Stimulated activated CD4-positive, alpha-beta T cell treated with anti-CD3 and anti-CD28 coated beads, Interleukin-12 subunit alpha, Interleukin-12 subunit beta, amount 100 ng/mL, for 48 hours (primary cell): ENCODE data around the gene ABCC1.
"Not testable (repeated sequence)": the region's sequence is repeated elsewhere in the genome, so short reads cannot be mapped to it uniquely, and the experiment has no call there.

ENCODE experiments used
- DNase-seq, 3 donors: peaks; one replicate each; pipeline ENCODE4 v3.0.0-alpha.2; 2020; ENCODE audit warnings: low read depth in 2 of 3, low spot score in 1 of 3

The ABCC1 gene

GRCh38 chr16:15946257-15947044, 3.0 kb upstream of the ABCC1 start:
- no peak for DNase-seq

- no peak for DNase-seq
Measured at GRCh38 chr16:15947983-15948509, 1.4 kb upstream of the ABCC1 start.

GRCh38 chr16:15948532-15949209, 745 bp upstream of the ABCC1 start:
- no peak for DNase-seq

- no peak for DNase-seq
Measured at GRCh38 chr16:15950161-15950854, 892 bp downstream of the ABCC1 start.

GRCh38 chr16:15950869-15951268, 1.5 kb downstream of the ABCC1 start:
- no peak for DNase-seq

GRCh38 chr16:15951852-15952251, 2.4 kb downstream of the ABCC1 start:
- no peak for DNase-seq

- no peak for DNase-seq
Measured at GRCh38 chr16:15952265-15952711, 2.9 kb downstream of the ABCC1 start.

GRCh38 chr16:15953477-15953876, 4.1 kb downstream of the ABCC1 start:
- no peak for DNase-seq

GRCh38 chr16:15953929-15954813, 4.8 kb downstream of the ABCC1 start:
- no peak for DNase-seq

- no peak for DNase-seq
Measured at GRCh38 chr16:15954814-15955151, 5.4 kb downstream of the ABCC1 start.

GRCh38 chr16:15955425-15955824, 6.0 kb downstream of the ABCC1 start:
- DNase-seq, result no peak

GRCh38 chr16:15956106-15956505, 6.7 kb downstream of the ABCC1 start:
- DNase-seq, result not testable (repeated sequence)

GRCh38 chr16:15958703-15959348, 9.4 kb downstream of the ABCC1 start:
- DNase-seq, result no peak

- DNase-seq, result no peak
Measured at GRCh38 chr16:15960124-15960971, 10.9 kb downstream of the ABCC1 start.

GRCh38 chr16:15961060-15961511, 11.7 kb downstream of the ABCC1 start:
- peak; percentile 42 to 73 (median 62) for DNase-seq

- no peak for DNase-seq
Measured at GRCh38 chr16:15961571-15962090, 12.2 kb downstream of the ABCC1 start.

- no peak for DNase-seq
Measured at GRCh38 chr16:15963307-15963910, 14.0 kb downstream of the ABCC1 start.

GRCh38 chr16:15966420-15966819, 17.0 kb downstream of the ABCC1 start:
- no peak for DNase-seq
